DMS 273 treated with DMSO at 0.1 percent for 48 hours (cell line): ENCODE measurements around the gene DENND5B.

Experiments
- DNase-seq: peaks from one replicate; lab custom pipeline; 2025; lab: John Stamatoyannopoulos, UW

The DENND5B gene

DNA sequence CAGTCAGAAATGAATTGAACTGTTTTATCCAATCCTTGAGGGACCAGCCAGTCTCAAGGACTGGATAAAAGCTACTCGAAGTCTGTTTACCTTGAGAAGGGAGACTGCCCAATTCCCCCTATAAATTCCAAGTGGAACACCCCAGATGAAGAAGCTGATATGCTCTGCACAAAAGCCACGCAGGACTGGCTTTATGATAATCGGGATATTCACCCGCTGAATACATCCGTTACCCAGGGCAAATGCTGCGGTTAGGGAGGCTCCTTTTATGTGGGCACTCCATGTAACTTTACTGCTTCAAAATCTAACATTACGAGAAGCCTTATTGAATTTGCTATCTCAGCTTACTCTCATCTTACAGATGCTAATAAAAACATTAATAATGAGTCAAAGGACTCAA is 119.1 kb downstream of the DENND5B start:
- DNase-seq, result no peak

DNA sequence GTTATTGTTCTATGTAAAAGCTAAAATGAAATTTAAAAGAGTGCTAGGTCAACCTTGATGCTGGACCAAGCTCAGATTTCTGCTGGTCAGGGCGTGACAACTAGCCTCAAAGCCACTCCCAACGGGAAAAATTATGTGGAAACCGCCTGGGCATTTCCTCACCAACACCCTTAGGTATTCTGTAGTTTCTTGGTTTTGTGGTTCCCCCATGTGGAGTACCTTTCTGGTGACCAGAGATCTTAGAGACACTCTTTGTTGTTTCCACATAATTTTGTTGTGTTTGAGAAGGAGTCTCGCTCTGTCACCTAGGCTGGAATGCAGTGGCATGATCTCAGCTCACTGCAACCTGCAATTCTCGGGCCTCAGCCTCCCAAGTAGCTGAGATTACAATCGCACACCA is 119.9 kb downstream of the DENND5B start:
- DNase-seq, result no peak

DNA sequence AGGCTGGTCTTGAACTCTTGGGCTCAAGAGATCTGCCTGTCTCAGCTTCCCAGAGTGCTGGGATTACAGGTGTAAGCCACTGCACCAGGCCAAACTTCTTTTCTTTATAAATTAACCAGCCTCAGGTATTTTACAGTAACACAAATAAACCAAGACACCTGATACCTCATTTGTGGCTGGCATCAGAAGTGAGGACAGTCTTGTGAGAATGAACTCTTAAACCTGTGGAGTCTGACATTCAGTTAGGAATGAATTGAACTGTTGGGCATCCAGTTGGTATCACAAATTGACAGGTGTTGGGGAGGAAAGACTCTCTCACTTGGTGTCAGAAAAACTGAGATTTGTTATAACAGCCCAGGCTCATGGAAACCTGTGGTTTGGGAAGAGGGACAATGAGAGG is 120.5 kb downstream of the DENND5B start:
- no peak for DNase-seq

DNA sequence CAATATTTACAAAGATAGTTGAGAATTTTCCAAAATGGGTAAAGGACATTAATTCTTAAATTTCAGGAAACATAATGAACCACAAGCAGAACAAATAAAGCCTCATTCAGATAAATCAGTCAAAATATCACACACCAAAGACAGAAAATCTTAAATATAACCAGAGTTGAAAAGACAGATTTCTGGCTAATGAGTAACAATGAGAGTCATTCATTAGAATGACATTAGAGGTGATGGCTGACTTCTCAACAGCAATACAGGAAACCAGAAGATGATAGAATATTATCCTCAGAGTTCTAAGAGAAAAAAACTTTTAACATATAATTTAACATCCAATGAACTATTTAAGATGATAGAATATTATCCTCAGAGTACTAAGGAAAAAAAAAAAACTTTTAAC is 124.2 kb downstream of the DENND5B start:
- DNase-seq, result no peak

DNA sequence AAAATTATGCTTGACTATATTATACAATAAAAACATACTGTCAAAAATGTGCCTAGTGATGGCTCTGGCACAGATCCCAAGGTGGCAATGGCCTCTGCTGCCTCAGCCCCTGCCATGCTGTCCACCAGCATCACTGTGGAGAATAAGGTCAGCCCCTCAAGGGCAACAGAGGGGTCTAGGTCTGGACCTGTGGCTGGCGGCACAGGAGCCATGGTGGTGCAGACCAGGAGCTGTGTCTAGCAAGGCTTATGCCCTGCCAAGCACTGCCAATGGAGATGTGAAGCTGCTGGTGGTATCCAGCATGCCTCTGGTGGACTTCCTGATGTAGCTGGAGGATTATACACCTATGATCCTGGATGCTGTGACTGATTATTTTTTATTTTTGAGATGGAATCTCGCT is 125.9 kb downstream of the DENND5B start:
- no peak for DNase-seq

DNA sequence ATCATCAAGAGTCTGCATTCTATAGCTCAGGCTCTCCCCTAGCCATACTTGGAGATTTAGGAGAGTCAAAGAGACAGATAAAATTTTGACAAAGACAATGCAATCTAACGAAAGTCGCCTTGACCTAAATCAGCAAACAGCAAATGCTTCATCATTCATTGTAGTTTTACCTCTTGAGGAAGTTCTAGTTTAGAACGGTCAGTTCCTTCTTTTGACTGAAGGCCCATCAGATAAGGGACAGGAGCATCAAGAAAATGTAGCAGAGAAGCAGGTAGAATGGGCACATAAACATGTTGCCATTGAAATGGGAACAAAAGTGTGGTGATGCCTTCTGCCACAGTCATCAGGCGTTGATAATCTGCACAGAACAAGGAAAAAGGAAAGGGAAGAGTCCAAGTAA is 130.9 kb downstream of the DENND5B start:
- no peak for DNase-seq

DNA sequence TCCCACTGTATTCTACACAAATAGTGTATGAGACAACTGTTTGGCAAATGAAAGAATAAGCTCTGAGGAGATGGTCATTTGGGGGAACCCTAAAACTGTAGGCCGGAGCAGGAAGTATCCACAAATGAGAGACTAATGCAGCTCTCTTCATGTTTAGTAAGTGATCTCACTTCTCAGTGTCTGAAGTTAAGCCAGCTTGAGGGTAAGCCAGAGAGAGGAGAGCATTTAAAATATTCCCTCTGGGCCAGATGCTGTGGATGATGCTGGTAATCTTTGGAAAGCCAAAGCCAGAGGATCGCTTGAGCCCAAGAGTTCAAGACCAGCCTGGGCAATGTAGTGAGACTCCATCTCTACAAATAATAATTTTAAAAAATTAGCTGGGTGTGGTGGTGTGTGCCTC is 134.4 kb downstream of the DENND5B start:
- no peak for DNase-seq

DNA sequence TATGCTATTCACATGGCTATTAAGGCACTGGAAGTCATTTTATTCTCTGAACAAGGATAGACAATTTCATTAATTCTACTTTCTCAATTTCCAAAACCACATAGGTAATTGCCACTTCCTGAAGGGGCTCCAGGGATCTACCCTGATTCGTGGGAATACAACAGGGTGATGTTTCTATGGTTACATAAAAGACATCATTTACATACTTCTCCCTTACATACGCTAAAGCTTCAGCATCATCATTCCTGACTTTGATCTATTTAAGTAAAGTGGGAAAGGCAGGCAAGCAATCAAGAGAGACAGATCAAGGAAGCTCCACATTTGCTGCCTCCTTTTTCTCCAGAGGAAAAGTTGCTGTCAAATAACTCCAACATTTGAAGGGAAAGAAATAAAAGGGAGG is 146.2 kb downstream of the DENND5B start:
- DNase-seq, result no peak

DNA sequence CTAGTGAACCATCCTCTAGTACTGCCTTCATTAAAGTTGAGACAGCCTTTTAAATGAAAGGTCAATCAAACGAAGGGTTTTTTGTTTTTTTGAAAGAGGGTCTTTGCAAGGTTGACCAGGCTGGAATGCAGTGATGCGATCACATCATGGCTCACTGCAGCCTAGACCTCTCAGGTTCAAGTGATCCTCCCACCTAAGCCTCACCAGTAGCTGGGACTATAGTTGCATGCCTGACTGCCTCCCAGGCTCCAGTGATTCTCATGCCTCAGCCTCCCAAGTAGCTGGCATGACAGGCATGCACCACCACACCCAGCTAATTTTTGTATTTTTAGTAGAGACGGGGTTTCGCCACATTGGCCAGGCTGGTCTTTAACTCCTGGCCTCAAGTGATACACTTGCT is 150.3 kb downstream of the DENND5B start:
- no peak for DNase-seq

DNA sequence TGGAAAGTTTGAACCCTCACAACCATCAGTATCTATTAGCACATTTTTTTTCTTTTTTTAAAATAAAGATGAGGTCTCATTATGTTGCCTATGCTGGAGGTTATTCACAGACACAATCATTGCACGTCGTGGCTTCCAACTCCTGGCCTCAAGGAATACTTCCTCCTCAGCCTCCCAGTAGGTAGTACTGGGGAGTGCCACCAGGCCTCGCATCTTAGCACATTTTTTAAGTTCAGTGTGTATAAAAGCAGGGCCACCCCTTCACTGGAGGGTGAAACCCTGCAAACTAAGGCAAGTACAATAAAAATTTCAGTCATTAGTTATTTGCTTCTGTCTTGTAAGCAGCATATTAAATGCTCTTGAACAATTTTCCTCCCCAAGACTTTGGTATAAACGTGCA is 150.8 kb downstream of the DENND5B start:
- DNase-seq, result no peak

DNA sequence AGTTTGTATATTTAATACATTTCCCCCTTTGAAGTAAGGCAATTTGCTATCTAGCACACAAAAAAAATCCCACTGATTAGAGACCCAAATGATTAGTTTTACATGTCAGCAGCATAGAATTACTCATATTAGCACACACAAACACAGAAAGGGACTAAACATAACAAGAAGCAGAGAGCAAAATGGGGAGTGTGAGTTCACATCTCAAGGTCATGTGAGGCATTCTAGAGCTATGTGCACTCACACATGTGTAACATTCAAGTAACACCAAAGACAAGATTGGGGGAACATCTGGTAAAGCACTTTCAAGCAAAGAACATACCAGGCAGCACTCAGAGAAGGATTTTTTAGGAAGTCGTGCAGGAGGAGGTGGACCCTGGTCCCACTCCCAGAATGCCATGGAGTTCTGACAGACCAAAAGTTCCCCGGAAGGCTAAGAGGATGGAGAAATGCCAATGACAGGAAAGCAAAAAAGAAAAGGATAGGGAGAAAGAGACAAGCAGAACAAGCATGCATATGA is 159.2 kb downstream of the DENND5B start:
- DNase-seq, result no peak

DNA sequence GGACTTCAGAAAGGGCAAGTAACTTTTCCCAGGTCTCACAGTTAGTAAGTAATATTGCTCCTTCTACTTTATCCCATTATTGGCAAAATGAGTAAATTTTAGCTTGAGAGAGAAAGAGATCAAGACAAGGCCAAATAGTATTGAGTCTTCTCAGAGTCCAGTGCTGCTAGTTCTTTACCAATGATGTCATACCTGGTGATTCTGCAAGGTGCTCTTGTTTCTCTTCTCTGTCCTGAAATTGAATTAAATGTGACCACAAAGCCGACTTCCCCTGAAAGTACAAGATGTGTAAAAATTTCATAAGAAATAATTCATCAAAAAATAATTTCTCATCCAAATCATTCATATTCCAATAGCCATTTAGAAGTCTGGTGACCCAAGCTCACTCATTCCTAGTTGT is 167.5 kb downstream of the DENND5B start:
- DNase-seq, result no peak

DNA sequence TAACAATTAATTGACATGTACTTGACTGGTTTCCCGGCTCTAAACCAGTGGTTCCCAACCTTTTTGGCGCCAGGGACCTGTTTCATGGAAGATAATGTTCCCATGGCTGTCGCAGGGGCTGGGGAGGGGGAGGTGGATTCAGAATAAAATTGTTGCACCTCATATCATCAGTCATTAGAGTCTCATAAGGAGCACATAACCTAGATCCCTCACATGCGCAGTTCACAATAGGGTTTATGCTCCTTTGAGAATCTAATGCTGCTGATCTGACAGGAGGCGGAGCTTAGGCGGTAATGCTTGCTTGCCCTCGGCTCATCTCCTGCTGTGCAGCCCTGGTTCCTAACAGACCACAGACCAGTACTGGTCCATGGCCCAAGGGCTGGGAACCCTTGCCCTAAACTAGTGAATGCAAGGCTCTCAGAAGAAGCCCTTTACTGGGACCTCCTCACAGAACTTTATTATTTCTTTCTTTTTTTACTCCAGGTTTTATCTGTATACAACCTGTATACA is 178.6 kb downstream of the DENND5B start:
- no peak for DNase-seq

DNA sequence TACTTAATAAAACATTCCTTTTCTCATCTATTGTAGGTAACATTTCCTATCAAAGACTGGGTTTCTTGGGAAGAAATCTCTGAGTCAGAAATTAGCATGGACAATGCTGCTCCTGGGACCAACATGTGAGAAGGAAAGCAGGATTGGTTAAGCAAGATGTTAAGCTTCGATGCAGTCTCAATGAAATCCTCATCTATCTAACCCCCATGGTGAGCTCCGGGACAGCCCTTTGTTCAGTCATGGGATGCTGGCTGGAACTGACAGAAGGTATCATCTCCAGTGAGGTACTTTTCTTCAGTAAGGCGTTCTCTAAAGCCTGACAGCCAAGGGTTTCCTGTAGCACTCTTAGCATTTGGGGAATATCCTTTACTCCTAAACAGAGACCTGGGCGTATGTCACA is 182.2 kb downstream of the DENND5B start:
- DNase-seq, result no peak

DNA sequence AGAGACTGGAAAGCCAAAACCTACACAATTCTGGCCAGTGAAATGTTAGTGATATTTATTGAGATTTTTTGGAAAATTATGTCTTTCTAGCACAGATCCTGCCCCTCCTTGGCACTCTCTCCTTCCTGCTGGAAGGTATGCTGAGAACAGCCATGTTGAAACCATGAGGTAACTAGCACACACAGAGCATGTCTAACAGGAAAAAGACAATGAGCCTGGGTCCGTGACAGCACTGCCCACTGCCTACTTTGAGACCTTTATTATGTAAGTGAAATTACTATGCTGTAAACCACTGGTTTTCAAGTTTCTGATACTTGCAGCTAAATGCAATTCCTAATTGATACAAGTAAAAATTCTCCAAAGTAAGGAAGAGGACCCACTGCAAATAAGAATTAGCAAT is 183.4 kb downstream of the DENND5B start:
- no peak for DNase-seq

DNA sequence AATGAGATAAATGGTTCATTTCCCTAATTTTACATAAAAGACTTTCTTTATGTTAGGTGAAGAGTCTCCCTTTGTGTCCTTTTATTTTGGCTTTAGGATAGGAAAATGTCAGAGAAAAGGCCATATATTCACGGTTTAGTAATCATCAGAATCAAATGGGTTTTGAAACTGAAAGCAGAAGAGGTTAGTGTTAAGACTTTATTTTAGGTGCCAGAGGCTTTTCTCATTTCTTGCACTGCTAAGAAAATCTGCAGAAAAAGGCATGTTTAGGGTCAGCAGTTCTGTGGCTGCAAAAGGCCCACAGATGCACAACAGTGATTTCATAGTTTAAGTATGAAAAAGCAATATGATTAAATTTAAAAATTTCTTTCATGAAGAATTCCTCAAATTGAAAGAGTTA is 184.6 kb downstream of the DENND5B start:
- DNase-seq, result no peak

DNA sequence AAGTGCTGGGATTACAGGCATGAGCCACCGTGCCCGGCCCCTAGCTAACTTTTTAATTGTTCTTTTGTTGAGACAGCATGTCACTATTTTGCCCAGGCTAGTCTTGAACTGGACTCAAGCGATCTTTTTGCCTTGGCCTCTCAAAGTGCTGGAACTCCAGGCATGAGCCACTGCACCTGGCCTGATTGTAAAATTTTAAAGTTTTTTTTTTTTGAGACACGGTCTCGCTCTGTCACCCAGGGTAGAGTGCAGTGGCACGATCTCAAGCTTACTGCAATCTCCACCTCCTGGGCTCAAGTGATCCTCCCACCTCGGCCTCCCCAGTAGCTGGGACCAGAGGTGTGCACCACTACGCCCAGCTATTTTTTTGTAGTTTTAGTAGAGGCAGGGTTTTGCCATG is 185.9 kb downstream of the DENND5B start:
- no peak for DNase-seq

DNA sequence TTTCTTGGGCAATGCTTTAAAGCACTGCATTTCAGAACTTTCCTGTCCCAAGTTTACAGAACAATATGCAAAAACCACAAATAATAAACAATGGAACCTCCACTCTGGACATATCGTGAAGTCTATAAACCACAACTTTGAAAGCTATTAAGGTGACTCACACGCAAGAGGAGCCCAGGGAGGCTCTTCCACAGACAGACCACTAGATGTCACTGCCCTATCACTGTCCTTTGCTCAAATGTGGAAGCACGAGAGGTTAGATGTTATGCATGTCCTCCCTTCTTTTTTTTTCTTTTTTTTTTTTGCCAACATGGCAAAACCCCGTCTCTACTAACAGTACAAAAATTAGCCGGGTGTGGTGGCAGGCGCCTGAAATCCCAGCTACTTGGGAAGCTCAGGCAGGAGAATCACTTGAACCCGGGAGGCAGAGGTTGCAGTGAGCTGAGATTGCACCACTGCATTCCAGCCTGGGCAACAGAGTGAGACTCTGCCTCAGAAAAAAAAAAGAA is 187.8 kb downstream of the DENND5B start:
- peak; percentile 33 for DNase-seq

DNA sequence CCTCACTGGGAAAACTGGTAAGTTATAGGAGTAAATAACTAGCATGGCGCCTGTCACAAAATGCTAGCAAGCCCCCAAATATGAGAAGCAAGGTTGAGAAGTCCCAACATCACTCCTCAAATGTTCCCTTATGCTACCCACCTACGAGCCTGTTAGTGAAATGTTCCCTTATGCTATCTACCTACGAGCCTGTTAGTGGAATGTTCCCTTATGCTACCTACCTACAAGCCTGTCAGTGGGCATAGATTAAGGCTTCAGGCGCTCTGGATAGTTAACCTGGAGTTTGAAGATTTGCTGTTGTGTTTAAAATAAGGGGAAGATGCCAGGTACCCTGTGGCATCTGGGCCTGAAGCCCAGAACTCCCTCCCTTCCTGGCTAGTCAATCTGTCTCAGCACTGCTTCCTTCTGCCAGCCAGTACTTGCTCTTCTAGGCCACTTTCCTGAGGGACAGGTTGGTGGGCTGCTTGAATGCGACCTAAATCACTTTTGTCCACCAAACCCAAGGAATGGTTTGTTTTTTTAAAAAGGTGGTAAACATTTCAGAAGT is 197.9 kb downstream of the DENND5B start:
- DNase-seq, result no peak

DNA sequence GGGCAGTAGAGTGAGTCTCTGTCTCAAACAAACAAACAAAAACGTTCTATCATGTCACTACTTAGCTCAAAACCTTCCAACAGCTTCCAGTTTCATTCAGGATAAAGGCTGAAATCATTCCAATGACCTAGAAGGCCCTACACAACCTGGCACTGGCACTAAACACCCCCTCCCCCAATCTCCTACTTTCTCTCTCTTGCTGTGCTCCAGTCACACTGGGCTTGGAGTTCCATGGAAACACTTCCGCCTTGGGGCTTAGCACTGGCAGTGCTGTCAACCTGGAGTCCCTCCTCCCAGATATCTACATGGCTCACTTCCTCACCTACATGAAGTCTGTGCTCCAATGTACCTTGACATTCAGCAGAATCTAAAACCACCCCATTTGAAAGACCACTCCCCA is 199.9 kb downstream of the DENND5B start:
- DNase-seq, result no peak

DNA sequence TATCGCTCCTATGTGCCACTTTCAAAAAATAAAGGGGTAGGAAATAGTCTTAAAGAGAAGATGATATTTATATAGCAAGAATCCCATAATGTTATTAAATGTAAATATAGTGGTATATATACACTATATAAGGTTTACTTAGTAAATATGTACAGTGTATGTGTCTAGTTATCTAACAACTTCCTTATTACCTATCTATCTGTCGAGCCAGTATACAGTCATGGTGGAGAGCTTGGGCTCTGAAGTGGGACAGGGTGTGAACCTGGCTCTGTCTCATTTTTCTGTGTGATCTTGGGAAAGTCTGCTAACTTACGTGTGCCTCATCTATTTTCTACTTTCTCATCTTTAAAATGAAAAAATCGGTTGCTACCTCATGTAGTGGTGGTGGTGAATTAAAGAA is 202.2 kb downstream of the DENND5B start:
- DNase-seq, result no peak

DNA sequence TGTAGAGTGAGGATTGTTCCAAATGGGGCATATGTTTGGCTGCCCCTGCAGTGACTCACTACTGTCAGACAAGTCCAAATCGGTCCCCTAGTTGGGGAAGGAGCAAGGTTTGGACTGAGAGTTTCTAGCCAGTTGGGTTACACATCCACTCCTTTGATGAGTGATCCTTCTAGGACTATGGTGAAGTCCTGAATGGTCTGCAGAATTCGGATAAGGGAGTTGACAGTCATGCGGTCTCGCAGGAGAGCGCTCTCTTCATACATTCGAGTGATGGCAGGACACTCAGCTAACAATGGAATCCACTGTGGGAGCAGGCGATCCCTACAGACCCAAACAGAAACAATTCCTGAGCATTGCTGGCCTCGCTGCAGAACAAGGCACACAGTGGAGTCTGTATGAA is 203.5 kb downstream of the DENND5B start:
- DNase-seq, result no peak

DNA sequence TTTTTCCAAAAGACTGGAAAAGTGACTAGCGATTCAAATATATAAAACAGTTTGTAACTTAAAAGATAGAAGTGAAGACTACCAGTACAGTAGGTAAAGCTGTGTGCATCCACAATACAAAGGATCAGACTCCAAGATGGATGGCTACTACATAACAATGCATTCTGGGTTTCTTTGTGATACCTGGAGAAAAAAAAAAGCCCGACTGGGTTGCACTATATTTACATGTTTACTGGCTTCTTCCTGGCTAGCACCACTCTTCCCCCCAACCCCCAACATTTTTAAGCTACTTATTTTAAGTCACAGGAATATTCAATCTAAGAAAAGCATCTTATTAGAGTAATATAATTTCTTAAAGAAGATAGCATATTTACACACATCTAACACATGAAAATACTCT is 203.9 kb downstream of the DENND5B start:
- DNase-seq, result no peak

DNA sequence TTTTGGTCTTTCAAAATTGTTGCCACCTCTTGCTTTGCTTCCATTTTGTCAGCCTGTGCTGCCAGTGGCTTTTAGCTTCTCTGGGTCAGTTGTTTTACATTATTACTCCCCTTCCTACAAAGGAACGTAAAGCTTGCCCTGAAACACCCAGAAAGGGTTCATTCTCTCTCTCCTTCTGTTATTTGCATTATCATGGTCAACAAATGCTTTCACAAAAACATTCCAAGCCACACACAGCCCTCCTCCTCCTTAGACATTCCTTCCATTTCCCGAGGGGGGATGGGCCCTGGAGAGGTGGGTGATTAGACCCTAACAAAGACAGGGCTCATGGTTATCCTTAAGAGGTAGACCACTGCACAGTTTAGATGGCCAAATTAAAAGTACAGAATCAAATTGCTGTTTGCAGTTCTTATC is 204.6 kb downstream of the DENND5B start:
- no peak for DNase-seq
